H9 (cell line): Measurements from ENCODE around the gene ITPKB. TPM values are rescaled to one million over a fixed set of nuclear protein-coding genes. Genes with fewer than 3 reads are reported as not detected.

Source experiments
- DNase-seq: peaks from one replicate; pipeline ENCODE4 v3.0.0-alpha.2; 2017
- H2AFZ ChIP-seq: one replicate; pipeline ENCODE4 v1.6.1; 2013; ENCODE audit warnings: mild to moderate bottlenecking, low read length, control low read depth, moderate library complexity
- H2AK5ac ChIP-seq: 2 replicates; pipeline ENCODE4 v1.6.1; 2013; ENCODE audit warnings: low read length, control low read depth, mixed read lengths; ENCODE audit not compliant: insufficient read length
- H2BK120ac ChIP-seq: one replicate; pipeline ENCODE4 v1.6.1; 2013; ENCODE audit warnings: low read depth, mild to moderate bottlenecking, low read length, control low read depth, inconsistent platforms; ENCODE audit not compliant: poor library complexity, severe bottlenecking
- H2BK12ac ChIP-seq: 2 replicates; pipeline ENCODE4 v1.6.1; 2013; ENCODE audit warnings: low read length, control low read depth, mixed read lengths, low read depth; ENCODE audit not compliant: insufficient read length
- H2BK15ac ChIP-seq: 2 replicates; pipeline ENCODE4 v1.6.1; 2013; ENCODE audit warnings: low read depth, low read length, control low read depth
- H2BK20ac ChIP-seq: one replicate; pipeline ENCODE4 v1.6.1; 2013; ENCODE audit warnings: low read depth, mild to moderate bottlenecking, low read length, control low read depth, inconsistent platforms; ENCODE audit not compliant: poor library complexity, severe bottlenecking
- H2BK5ac ChIP-seq: 2 replicates; pipeline ENCODE4 v1.6.1; 2013; ENCODE audit warnings: low read length, control low read depth, mixed read lengths; ENCODE audit not compliant: insufficient read length
- H3K14ac ChIP-seq: 2 replicates; pipeline ENCODE4 v1.6.1; 2013; ENCODE audit warnings: low read length, control low read depth; ENCODE audit not compliant: insufficient read depth
- H3K18ac ChIP-seq: 2 replicates; pipeline ENCODE4 v1.6.1; 2013; ENCODE audit warnings: low read depth, mild to moderate bottlenecking, mixed read lengths, low read length, control low read depth; ENCODE audit not compliant: insufficient read length
- H3K23ac ChIP-seq: 2 replicates; pipeline ENCODE4 v1.6.1; 2013; ENCODE audit warnings: low read length, control low read depth, mixed read lengths, low read depth; ENCODE audit not compliant: insufficient read length
- H3K23me2 ChIP-seq: 2 replicates; pipeline ENCODE4 v1.6.1; 2013; ENCODE audit warnings: low read depth, mild to moderate bottlenecking, mixed read lengths, low read length, control low read depth; ENCODE audit not compliant: insufficient read length, poor library complexity, severe bottlenecking
- H3K27ac ChIP-seq: 2 replicates; pipeline ENCODE4 v1.5.1; 2013; ENCODE audit warnings: low read length, control low read depth, mixed read lengths, low read depth; ENCODE audit not compliant: insufficient read length
- H3K27me3 ChIP-seq: 2 replicates; pipeline ENCODE4 v1.6.1; 2013; ENCODE audit warnings: low read length, control low read depth, inconsistent platforms; ENCODE audit not compliant: insufficient read depth
- H3K4ac ChIP-seq: 2 replicates; pipeline ENCODE4 v1.6.1; 2013; ENCODE audit warnings: low read depth, mild to moderate bottlenecking, control low read depth, inconsistent platforms, low read length, moderate library complexity
- H3K4me1 ChIP-seq: 2 replicates; pipeline ENCODE4 v1.6.1; 2013; ENCODE audit warnings: low read length, control low read depth, inconsistent platforms; ENCODE audit not compliant: insufficient read depth
- H3K4me2 ChIP-seq: 2 replicates; pipeline ENCODE4 v1.6.1; 2013; ENCODE audit warnings: low read length, control low read depth, mixed read lengths; ENCODE audit not compliant: insufficient read length, insufficient read depth
- H3K56ac ChIP-seq: 2 replicates; pipeline ENCODE4 v1.6.1; 2013; ENCODE audit warnings: low read depth, mild to moderate bottlenecking, mixed read lengths, low read length, control low read depth; ENCODE audit not compliant: insufficient read length
- H3K79me1 ChIP-seq: 2 replicates; pipeline ENCODE4 v1.6.1; 2013; ENCODE audit warnings: low read depth, mild to moderate bottlenecking, moderate library complexity, low read length, control low read depth, inconsistent platforms; ENCODE audit not compliant: insufficient read depth, poor library complexity, severe bottlenecking
- H3K79me2 ChIP-seq: 2 replicates; pipeline ENCODE4 v1.6.1; 2013; ENCODE audit warnings: low read length, control low read depth, inconsistent platforms; ENCODE audit not compliant: insufficient read depth
- H3K9ac ChIP-seq: 2 replicates; pipeline ENCODE4 v1.6.1; 2013; ENCODE audit warnings: low read length, control low read depth, mixed read lengths; ENCODE audit not compliant: insufficient read length; ENCODE audit errors: extremely low read depth
- H3K9me3 ChIP-seq: one replicate; pipeline ENCODE4 v1.6.1; 2013; ENCODE audit warnings: low read depth, low read length, inconsistent platforms; ENCODE audit not compliant: control insufficient read depth
- H3T11ph ChIP-seq: one replicate; pipeline ENCODE4 v1.6.1; 2013; ENCODE audit warnings: mild to moderate bottlenecking, low read length, control low read depth, inconsistent platforms
- H4K20me1 ChIP-seq: one replicate; pipeline ENCODE4 v1.6.1; 2013; ENCODE audit not compliant: control insufficient read depth, insufficient read length, insufficient read depth
- H4K5ac ChIP-seq: 2 replicates; pipeline ENCODE4 v1.6.1; 2013; ENCODE audit warnings: low read depth, mild to moderate bottlenecking, mixed read lengths, low read length, control low read depth; ENCODE audit not compliant: insufficient read length
- H4K8ac ChIP-seq: replicated peaks from 2 replicates; pipeline ENCODE4 v1.6.1; 2013; ENCODE audit warnings: low read length, control low read depth, mixed read lengths, low read depth; ENCODE audit not compliant: insufficient read length
- H4K91ac ChIP-seq: 2 replicates; pipeline ENCODE4 v1.6.1; 2013; ENCODE audit warnings: low read depth, mild to moderate bottlenecking, moderate library complexity, mixed read lengths, low read length, control low read depth; ENCODE audit not compliant: insufficient read length
- H3K27ac Mint-ChIP-seq, 3 experiments: 2 replicates in 2 of 3; 3 replicates in 1 of 3; pipeline ENCODE4 v1.8.0; 2020 to 2021; ENCODE audit warnings: mixed read lengths in 3 of 3, mild to moderate bottlenecking in 1 of 3, moderate library complexity in 1 of 3
- H3K27me3 Mint-ChIP-seq: 2 replicates; pipeline ENCODE4 v1.8.0; 2021; ENCODE audit warnings: low read depth, mild to moderate bottlenecking, moderate library complexity, mixed read lengths
- H3K36me3 Mint-ChIP-seq, 3 experiments: 2 replicates in 2 of 3; 3 replicates in 1 of 3; pipeline ENCODE4 v1.8.0; 2020 to 2021; ENCODE audit warnings: low read depth in 3 of 3, mixed read lengths in 3 of 3; ENCODE audit not compliant: insufficient read depth in 1 of 3
- H3K4me1 Mint-ChIP-seq, 2 experiments: 2 replicates each; pipeline ENCODE4 v1.8.0; 2020; ENCODE audit warnings: mixed read lengths in 2 of 2
- H3K4me3 Mint-ChIP-seq, 2 experiments: 2 replicates in 1 of 2; 3 replicates in 1 of 2; pipeline ENCODE4 v1.8.0; 2020 to 2021; ENCODE audit warnings: mild to moderate bottlenecking in 2 of 2, mixed read lengths in 2 of 2, moderate library complexity in 1 of 2
- H3K9me3 Mint-ChIP-seq, 2 experiments: 2 replicates in 1 of 2; 3 replicates in 1 of 2; pipeline ENCODE4 v1.8.0; 2020; ENCODE audit warnings: mild to moderate bottlenecking in 2 of 2, mixed read lengths in 2 of 2, moderate library complexity in 1 of 2
- WGBS: extraction: QIAGEN DNeasy Blood & Tissue Kit; methylation state at CpG from one replicate; pipeline ENCODE4 v1.1.7; 2013; ENCODE audit warnings: missing lambda C conversion rate, low lambda C conversion rate, mixed read lengths; ENCODE audit not compliant: insufficient read length; ENCODE audit errors: extremely low coverage; 5-methylcytosine and 5-hydroxymethylcytosine counted together
- total RNA-seq: library from RNA; stranded (reverse); gene quantifications from 2 replicates; pipeline ENCODE4 v1.2.1, GENCODE V29; 2021
- TF ChIP-seq, protein P1 (sequence below): fragments of 200-600 bp; sonication (generic); conservative IDR thresholded peaks from 3 replicates; pipeline ENCODE4 v1.8.0; 2021; ENCODE audit warnings: antibody characterized with exemption, mild to moderate bottlenecking

ITPKB gene
- total RNA-seq, 1 experiment from 2014 or later: 3.8 TPM

DNA sequence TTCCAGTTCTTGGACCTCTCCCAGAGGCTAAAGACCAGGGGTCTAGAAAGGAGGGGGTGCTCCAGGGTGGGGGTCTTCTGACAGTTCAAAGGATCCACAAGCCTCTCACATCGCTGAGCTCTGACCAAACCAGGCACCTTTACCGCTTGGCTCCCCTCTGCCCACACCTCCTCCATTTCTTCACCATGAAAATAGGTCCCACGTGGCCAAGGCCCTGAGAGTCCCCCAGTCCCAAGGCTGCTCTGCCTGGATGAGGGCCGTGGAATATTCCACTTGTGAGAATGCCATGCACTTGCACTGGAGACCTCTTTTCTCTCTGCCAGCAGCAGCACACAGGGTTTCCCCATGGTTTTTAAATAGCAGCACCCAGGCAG is 87.4 kb downstream of the ITPKB start:
- no peak overlapping the region for H4K91ac ChIP-seq

More for the DNA sequence above, 87.4 kb downstream of the ITPKB start:
- no peaks in the 10 kb centered on the region for H3K36me3 Mint-ChIP-seq
- Histone ChIP-seq H3K9ac (no peak overlapping the region), H2BK20ac (no peak overlapping the region), H3K23me2 (no peaks in the 10 kb centered on the region), H2BK15ac (no peak overlapping the region), H2BK5ac (no peak overlapping the region), H2BK12ac (no peak overlapping the region), H2AK5ac (no peak overlapping the region), H3K14ac (no peak overlapping the region), H3K27ac (no peak overlapping the region), H3K4me2 (no peak overlapping the region), H2AFZ (no peak overlapping the region), H3K4ac (no peak overlapping the region), H3K9me3 (no peaks in the 10 kb centered on the region), H3K56ac (no peak overlapping the region), H3T11ph (no peak overlapping the region), H3K27me3 (no peaks in the 10 kb centered on the region), H3K4me1 (peaks cover 16% of the 10 kb centered on the region; the same call in 1 of the 2 replicates), H3K18ac (no peak overlapping the region), H2BK120ac (no peak overlapping the region), H3K23ac (no peak overlapping the region), H3K79me1 (no peaks in the 10 kb centered on the region), H4K8ac (no peak overlapping the region), H3K79me2 (no peaks in the 10 kb centered on the region), H4K5ac (no peak overlapping the region), H4K20me1 (no peaks in the 10 kb centered on the region)
- no CpG with 5 or more reads among the region's 4 CpGs for WGBS
- peaks cover 44 to 56% of the 10 kb centered on the region in 2 experiments for H3K4me1 Mint-ChIP-seq
- no peak overlapping the region for H3K27ac Mint-ChIP-seq
- H3K4me3 Mint-ChIP-seq: no peak overlapping the region
- no peak for DNase-seq
- H3K9me3 Mint-ChIP-seq: peaks cover 0 to 3% of the 10 kb centered on the region in 2 experiments; a peak in 1 of 5 replicates
- TF ChIP-seq, protein P1, sequence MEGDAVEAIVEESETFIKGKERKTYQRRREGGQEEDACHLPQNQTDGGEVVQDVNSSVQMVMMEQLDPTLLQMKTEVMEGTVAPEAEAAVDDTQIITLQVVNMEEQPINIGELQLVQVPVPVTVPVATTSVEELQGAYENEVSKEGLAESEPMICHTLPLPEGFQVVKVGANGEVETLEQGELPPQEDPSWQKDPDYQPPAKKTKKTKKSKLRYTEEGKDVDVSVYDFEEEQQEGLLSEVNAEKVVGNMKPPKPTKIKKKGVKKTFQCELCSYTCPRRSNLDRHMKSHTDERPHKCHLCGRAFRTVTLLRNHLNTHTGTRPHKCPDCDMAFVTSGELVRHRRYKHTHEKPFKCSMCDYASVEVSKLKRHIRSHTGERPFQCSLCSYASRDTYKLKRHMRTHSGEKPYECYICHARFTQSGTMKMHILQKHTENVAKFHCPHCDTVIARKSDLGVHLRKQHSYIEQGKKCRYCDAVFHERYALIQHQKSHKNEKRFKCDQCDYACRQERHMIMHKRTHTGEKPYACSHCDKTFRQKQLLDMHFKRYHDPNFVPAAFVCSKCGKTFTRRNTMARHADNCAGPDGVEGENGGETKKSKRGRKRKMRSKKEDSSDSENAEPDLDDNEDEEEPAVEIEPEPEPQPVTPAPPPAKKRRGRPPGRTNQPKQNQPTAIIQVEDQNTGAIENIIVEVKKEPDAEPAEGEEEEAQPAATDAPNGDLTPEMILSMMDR: no peak
- H3K27me3 Mint-ChIP-seq: no peaks in the 10 kb centered on the region; the same call in none of the 2 replicates
